ENCODE results near the gene KPNA4.
"Not testable (repeated sequence)": the region's sequence is repeated elsewhere in the genome, so short reads cannot be mapped to it uniquely, and the experiment has no call there.

The KPNA4 gene

GRCh38 chr3:160565442-160566403 is at the start of gene KPNA4:
Gene KPNA4, minus strand, starts transcription at chr3:160565571. Its CDS starts 289 bp downstream, at chr3:160565282.
- peak; percentile 96 for DNase-seq

GRCh38 chr3:160613661-160614060 is 48.3 kb upstream of the KPNA4 start:
- DNase-seq: no peak

- DNase-seq: no peak
These were observed 47.2 kb upstream of the KPNA4 start for GRCh38 chr3:160612386-160613075.

GRCh38 chr3:160611141-160611540 is 45.8 kb upstream of the KPNA4 start:
- no peak for DNase-seq

GRCh38 chr3:160608870-160609269 is 43.5 kb upstream of the KPNA4 start:
- no peak for DNase-seq

GRCh38 chr3:160607826-160608225 is 42.5 kb upstream of the KPNA4 start:
- no peak for DNase-seq

GRCh38 chr3:160605315-160605714 is 39.9 kb upstream of the KPNA4 start:
- DNase-seq: no peak

GRCh38 chr3:160603845-160604244 is 38.5 kb upstream of the KPNA4 start:
- not testable (repeated sequence) for DNase-seq

- DNase-seq: no peak
These were observed 36.9 kb upstream of the KPNA4 start for GRCh38 chr3:160602259-160602658.

- no peak for DNase-seq
These were observed 35.9 kb upstream of the KPNA4 start for GRCh38 chr3:160601288-160601687.

GRCh38 chr3:160598865-160599264 is 33.5 kb upstream of the KPNA4 start:
- no peak for DNase-seq

- no peak for DNase-seq
These were observed 22.7 kb upstream of the KPNA4 start for GRCh38 chr3:160588023-160588422.

GRCh38 chr3:160587105-160587504 is 21.7 kb upstream of the KPNA4 start:
- DNase-seq: no peak

GRCh38 chr3:160586679-160587078 is 21.3 kb upstream of the KPNA4 start:
- no peak for DNase-seq

GRCh38 chr3:160583451-160583850 is 18.1 kb upstream of the KPNA4 start:
- DNase-seq: no peak

GRCh38 chr3:160580938-160581337 is 15.6 kb upstream of the KPNA4 start:
- DNase-seq: no peak

GRCh38 chr3:160577556-160578195 is 12.3 kb upstream of the KPNA4 start:
- DNase-seq: no peak

GRCh38 chr3:160577093-160577492 is 11.7 kb upstream of the KPNA4 start:
- no peak for DNase-seq

- DNase-seq: no peak
These were observed 11.2 kb upstream of the KPNA4 start for GRCh38 chr3:160576621-160577020.

- DNase-seq: no peak
These were observed 10.2 kb upstream of the KPNA4 start for GRCh38 chr3:160575589-160575988.

GRCh38 chr3:160574636-160575035 is 9.3 kb upstream of the KPNA4 start:
- DNase-seq: no peak

- DNase-seq: not testable (repeated sequence)
These were observed 8.7 kb upstream of the KPNA4 start for GRCh38 chr3:160573955-160574525.
